GM21367 (cell line): Measurements from ENCODE around the gene WDR12.
"Not testable (repeated sequence)": the region's sequence is repeated elsewhere in the genome, so short reads cannot be mapped to it uniquely, and the experiment has no call there.

Source experiments
- ATAC-seq: cut with Tn5 transposase; IDR thresholded peaks from one replicate; pipeline ENCODE4 v1.9.1; 2021; ENCODE audit not compliant: unreplicated experiment

Gene WDR12

GRCh38 chr2:202911512-202912341 lies at the start of gene WDR12, which contains the start of gene CARF:
Gene WDR12 (minus strand): TSS chr2:202911673. CDS start chr2:202911476, 197 bp downstream.
Gene CARF (plus strand): TSS chr2:202912275. CDS start chr2:202941903, 29,628 bp downstream.
- peak; percentile 65 for ATAC-seq

GRCh38 chr2:202960524-202960923 lies 49.1 kb upstream of the WDR12 start:
- no peak for ATAC-seq

GRCh38 chr2:202950592-202950991 lies 39.1 kb upstream of the WDR12 start:
- no peak for ATAC-seq

- ATAC-seq, result not testable (repeated sequence)
Observed at GRCh38 chr2:202949333-202949732, 37.9 kb upstream of the WDR12 start.

GRCh38 chr2:202945497-202945896 lies 34.0 kb upstream of the WDR12 start:
- ATAC-seq, result no peak

- ATAC-seq, result no peak
Observed at GRCh38 chr2:202944816-202945215, 33.3 kb upstream of the WDR12 start.

- ATAC-seq, result no peak
Observed at GRCh38 chr2:202944408-202944807, 32.9 kb upstream of the WDR12 start.

GRCh38 chr2:202941771-202942170 lies 30.3 kb upstream of the WDR12 start:
- ATAC-seq, result no peak

- ATAC-seq, result no peak
Observed at GRCh38 chr2:202938960-202939359, 27.5 kb upstream of the WDR12 start.

- no peak for ATAC-seq
Observed at GRCh38 chr2:202934456-202934855, 23.0 kb upstream of the WDR12 start.

GRCh38 chr2:202933958-202934357 lies 22.5 kb upstream of the WDR12 start:
- no peak for ATAC-seq

GRCh38 chr2:202933139-202933510 lies 21.7 kb upstream of the WDR12 start:
- ATAC-seq, result no peak

GRCh38 chr2:202932425-202933138 lies 21.1 kb upstream of the WDR12 start:
- no peak for ATAC-seq

GRCh38 chr2:202918860-202919259 lies 7.4 kb upstream of the WDR12 start:
- ATAC-seq, result no peak

GRCh38 chr2:202912342-202913201 lies 1.1 kb upstream of the WDR12 start:
- ATAC-seq, result peak; percentile 46

GRCh38 chr2:202911203-202911511 lies 316 bp downstream of the WDR12 start:
- no peak for ATAC-seq

GRCh38 chr2:202910698-202911097 lies 775 bp downstream of the WDR12 start:
- no peak for ATAC-seq

GRCh38 chr2:202910250-202910649 lies 1.2 kb downstream of the WDR12 start:
- ATAC-seq, result not testable (repeated sequence)

- no peak for ATAC-seq
Observed at GRCh38 chr2:202909394-202910192, 1.9 kb downstream of the WDR12 start.

- no peak for ATAC-seq
Observed at GRCh38 chr2:202908186-202908585, 3.3 kb downstream of the WDR12 start.

- not testable (repeated sequence) for ATAC-seq
Observed at GRCh38 chr2:202905507-202905906, 6.0 kb downstream of the WDR12 start.
